Endothelial cell of umbilical vein (primary cell): ENCODE data around the gene GAL. TPM values are rescaled to one million over a fixed set of nuclear protein-coding genes. Genes with fewer than 3 reads are reported as not detected.

ENCODE experiments used
- BruUV-seq: library from RNA; stranded (reverse); fragments of 400-500 nt; replicated peaks from 2 replicates; lab custom pipeline; 2021; lab: Mats Ljungman, UMichigan
- CTCF ChIA-PET: fragments of 300-600, 350-600 bp; sonication (Branson Sonifier 250); formaldehyde crosslinking; loops from one replicate; lab custom pipeline; 2021; ENCODE audit warnings: antibody characterized with exemption, inconsistent platforms; lab: Charles Lee
- POLR2A ChIA-PET: fragments of 300-600, 350-600 bp; sonication (Branson Sonifier 250); formaldehyde crosslinking; loops from one replicate; lab custom pipeline; 2021; ENCODE audit warnings: antibody characterized with exemption, inconsistent platforms; lab: Charles Lee
- DNase-seq: peaks from one replicate; pipeline ENCODE4 v3.0.0-alpha.2; 2011; ENCODE audit warnings: low read depth, low spot score
- FAIRE-seq: peaks from 2 replicates; lab custom pipeline; 2011; peaks lifted over from hg19 to GRCh38; lab: Jason Lieb, UNC
- H2AFZ ChIP-seq: 2 replicates; pipeline ENCODE4 v1.6.0; 2012; ENCODE audit warnings: low read depth, low read length, control low read depth, inconsistent platforms
- H3K27ac ChIP-seq: 2 replicates; pipeline ENCODE4 v1.5.1; 2011; ENCODE audit warnings: low read depth, mild to moderate bottlenecking, control low read depth, low read length, moderate library complexity; ENCODE audit not compliant: insufficient read depth
- H3K27me3 ChIP-seq, 2 experiments: 2 replicates each; pipeline versions ENCODE4 v1.6.0 to v1.6.1; 2011; ENCODE audit warnings: low read length in 2 of 2, mixed read lengths in 1 of 2; ENCODE audit not compliant: control insufficient read depth in 2 of 2, insufficient read depth in 2 of 2
- H3K36me3 ChIP-seq, 2 experiments: 2 replicates in 1 of 2; 3 replicates in 1 of 2; pipeline ENCODE4 v1.5.1; 2011; ENCODE audit warnings: low read length in 2 of 2, mild to moderate bottlenecking in 1 of 2, moderate library complexity in 1 of 2; ENCODE audit not compliant: control insufficient read depth in 2 of 2, insufficient read depth in 2 of 2; ENCODE audit errors: extremely low read depth in 1 of 2
- H3K4me1 ChIP-seq: 3 replicates; pipeline ENCODE4 v1.5.1; 2011; ENCODE audit warnings: mild to moderate bottlenecking, low read length; ENCODE audit not compliant: control insufficient read depth, insufficient read depth; ENCODE audit errors: extremely low read depth
- H3K4me2 ChIP-seq: 2 replicates; pipeline ENCODE4 v1.6.1; 2011; ENCODE audit warnings: low read length, control low read depth, mixed read lengths; ENCODE audit not compliant: insufficient read depth
- H3K4me3 ChIP-seq, 3 experiments: fragments of 200-600 bp in 1 of 3; sonication (generic), shearing (Covaris generic) in 1 of 3; replicated peaks in 1 of 3; 2 replicates each; pipeline ENCODE4 v1.5.1; 2011 to 2016; ENCODE audit warnings: control low read depth in 3 of 3, low read length in 3 of 3, mild to moderate bottlenecking in 2 of 3, inconsistent platforms in 1 of 3, low read depth in 1 of 3, moderate library complexity in 1 of 3; ENCODE audit not compliant: insufficient read depth in 1 of 3
- H3K79me2 ChIP-seq: 2 replicates; pipeline ENCODE4 v1.6.0; 2012; ENCODE audit warnings: low read length, inconsistent platforms; ENCODE audit not compliant: control insufficient read depth, insufficient read depth
- H3K9ac ChIP-seq: replicated peaks from 2 replicates; pipeline ENCODE3; 2011; ENCODE audit warnings: low read length, control low read depth; ENCODE audit not compliant: insufficient read depth; ENCODE audit errors: extremely low read depth
- H3K9me1 ChIP-seq: replicated peaks from 3 replicates; pipeline ENCODE4 v1.6.0; 2011; ENCODE audit warnings: mild to moderate bottlenecking, low read length; ENCODE audit not compliant: control insufficient read depth, insufficient read depth; ENCODE audit errors: extremely low read depth
- H3K9me3 ChIP-seq: replicated peaks from 2 replicates; pipeline ENCODE4 v1.5.1; 2012; ENCODE audit warnings: low read length, inconsistent platforms; ENCODE audit not compliant: control insufficient read depth, insufficient read depth
- H4K20me1 ChIP-seq: replicated peaks from 2 replicates; pipeline ENCODE3; 2011; ENCODE audit warnings: mild to moderate bottlenecking, low read length; ENCODE audit not compliant: control insufficient read depth, insufficient read depth; ENCODE audit errors: extremely low read depth
- CTCF ChIP-seq, 2 donors: IDR thresholded peaks; 1 replicate in 1 of 2; 2 replicates in 1 of 2; pipeline ENCODE4 v1.5.1; 2011; ENCODE audit warnings: low read length in 2 of 2, mild to moderate bottlenecking in 2 of 2, moderate library complexity in 2 of 2, control low read depth in 1 of 2, inconsistent platforms in 1 of 2, low read depth in 1 of 2; ENCODE audit not compliant: insufficient read depth in 1 of 2; ENCODE audit errors: extremely low read depth in 1 of 2
- EZH2 ChIP-seq: IDR thresholded peaks from 2 replicates; pipeline ENCODE4 v1.6.1; 2012; ENCODE audit warnings: borderline replicate concordance, low read depth, mild to moderate bottlenecking, moderate library complexity, low read length, inconsistent platforms; ENCODE audit not compliant: severe bottlenecking
- FOS ChIP-seq: IDR thresholded peaks from 2 replicates; pipeline ENCODE4 v1.6.1; 2011; ENCODE audit warnings: mild to moderate bottlenecking, low read length, moderate library complexity, borderline replicate concordance; ENCODE audit not compliant: insufficient read depth
- GATA2 ChIP-seq: IDR thresholded peaks from 2 replicates; pipeline ENCODE4 v1.7.0; 2011; ENCODE audit warnings: low read depth, mild to moderate bottlenecking, moderate library complexity, mixed read lengths, low read length; ENCODE audit not compliant: insufficient read length, insufficient read depth
- JUN ChIP-seq: IDR thresholded peaks from 2 replicates; pipeline ENCODE4 v1.6.1; 2011; ENCODE audit warnings: borderline replicate concordance, low read depth; ENCODE audit not compliant: insufficient read length, insufficient read depth
- MAX ChIP-seq: IDR thresholded peaks from 2 replicates; pipeline ENCODE4 v1.6.1; 2011; ENCODE audit not compliant: insufficient read depth, insufficient read length
- MYC ChIP-seq: IDR thresholded peaks from one replicate; pipeline ENCODE4 v1.6.1; 2011; ENCODE audit warnings: mild to moderate bottlenecking, low read depth, low read length
- POLR2A ChIP-seq: IDR thresholded peaks from 2 replicates; pipeline ENCODE4 v1.6.1; 2012; ENCODE audit warnings: low read depth, mild to moderate bottlenecking, control low read depth, low read length
- POLR2AphosphoS5 ChIP-seq: IDR thresholded peaks from 2 replicates; pipeline ENCODE4 v1.6.1; 2012; ENCODE audit warnings: low read depth, mild to moderate bottlenecking, control low read depth, low read length, moderate library complexity; ENCODE audit not compliant: insufficient read depth
- dilution Hi-C: fragments of 300-500 bp; cut with MboI; formaldehyde crosslinking; loops from one replicate; pipeline ENCODE4 v1.15.0; 2019; ENCODE audit warnings: low sequenced_read_pairs; ENCODE audit not compliant: extremely low pct_ligation_motif_present
- intact Hi-C: fragments of 100-400 bp; cut with micrococcal nuclease; formaldehyde crosslinking; loops from one replicate; pipeline ENCODE4 v1.10.0; 2022
- polyA plus RNA-seq, 4 experiments: library from polyadenylated mRNA; depleted of rRNA in 3 of 4; stranded (reverse) in 3 of 4; unstranded in 1 of 4; fragments of >200 nt; gene quantifications; 2 replicates each; pipeline versions ENCODE4 v1.2.1 to v1.2.3, GENCODE V29; 2011 to 2012; ENCODE audit warnings: missing spikeins in 1 of 4
- total RNA-seq: library from RNA; stranded (reverse); gene quantifications from 2 replicates; pipeline ENCODE4 v1.2.3, GENCODE V29; 2021

GAL gene
- total and polyA plus RNA-seq, 2 donors (not counting 3 experiments of a cell fraction or from before 2014, with no cell fraction given) = 1.2 to 9.8 TPM

GRCh38 chr11:68674461-68674860 lies 9.9 kb upstream of the GAL start:
- intact Hi-C loops (no loop called here), dilution Hi-C loops (no loop called here)
- FAIRE-seq (no peak), DNase-seq (no peak)
- Histone ChIP-seq H3K27ac (no peak overlapping the region), H3K9ac (no peak overlapping the region), H3K4me1 (peaks cover 7% of the 10 kb centered on the region), H2AFZ (no peak overlapping the region), H3K36me3 (no peaks in the 10 kb centered on the region), H3K4me2 (no peak overlapping the region), H3K79me2 (no peaks in the 10 kb centered on the region), H3K27me3 (no peaks in the 10 kb centered on the region), H3K4me3 (no peak overlapping the region), H4K20me1 (no peaks in the 10 kb centered on the region), H3K9me3 (no peaks in the 10 kb centered on the region), H3K9me1 (no peaks in the 10 kb centered on the region)
- CTCF ChIA-PET = no interaction called here
- POLR2A ChIA-PET = no interaction called here
- BruUV-seq = no TSS peak
- TF ChIP-seq EZH2 = no peak
- TF ChIP-seq MYC = no peak
- TF ChIP-seq POLR2A = no peak
- TF ChIP-seq POLR2AphosphoS5 = no peak
- TF ChIP-seq MAX = no peak
- no peak for TF ChIP-seq JUN
- no peak for TF ChIP-seq FOS
- TF ChIP-seq GATA2 = no peak
- TF ChIP-seq CTCF (IDR thresholded peaks at IDR 0.05; ENCODE audit: extremely low read depth in 1 of 2, insufficient read depth in 1 of 2, low read depth in 1 of 2, low read length in 2 of 2) = no peak
